Fibroblast of skin of scalp (primary cell): ENCODE results near the gene STEAP4.
"Not testable (repeated sequence)": the region's sequence is repeated elsewhere in the genome, so short reads cannot be mapped to it uniquely, and the experiment has no call there.

Experiments used
- DNase-seq: peaks from one replicate; pipeline ENCODE4 v3.0.0-alpha.2; 2013

The STEAP4 gene

DNA sequence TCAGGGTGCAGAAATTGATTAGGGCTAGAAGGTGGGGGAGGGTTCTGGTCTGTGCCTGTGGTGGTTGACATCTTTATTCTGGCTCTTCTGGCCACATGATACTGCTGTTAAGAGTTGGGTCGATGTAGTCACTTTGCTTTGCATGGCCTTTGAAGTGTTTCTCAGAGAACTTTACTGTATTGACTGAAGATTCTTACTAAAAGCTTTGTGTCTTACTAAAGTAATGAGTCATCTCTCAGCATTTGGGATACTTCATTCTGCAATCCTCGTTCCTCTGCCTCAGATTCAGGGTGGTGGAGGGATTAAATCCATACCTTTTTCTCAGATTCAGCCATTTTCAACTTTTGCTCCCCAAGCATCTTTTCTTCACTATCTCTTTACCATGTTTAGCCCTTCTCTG lies 38.6 kb downstream of the STEAP4 start:
- DNase-seq, result no peak

DNA sequence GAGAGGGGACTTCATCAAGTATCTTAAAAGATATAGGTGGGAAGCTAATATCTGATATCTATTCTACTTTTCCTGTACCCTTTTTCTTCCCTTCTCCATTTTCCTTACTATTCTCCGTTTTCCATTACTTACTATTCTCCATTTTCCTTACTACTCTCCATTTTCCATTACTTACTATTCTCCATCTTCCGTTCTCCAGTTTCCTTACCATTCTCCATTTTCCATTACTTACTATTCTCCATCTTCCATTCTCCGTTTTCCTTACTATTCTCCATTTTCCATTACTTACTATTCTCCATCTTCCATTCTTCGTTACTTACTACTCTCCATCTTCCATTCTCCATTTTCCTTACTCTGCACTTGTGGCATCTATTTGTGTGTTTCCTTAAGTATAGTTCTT lies 39.3 kb downstream of the STEAP4 start:
- DNase-seq, result no peak

DNA sequence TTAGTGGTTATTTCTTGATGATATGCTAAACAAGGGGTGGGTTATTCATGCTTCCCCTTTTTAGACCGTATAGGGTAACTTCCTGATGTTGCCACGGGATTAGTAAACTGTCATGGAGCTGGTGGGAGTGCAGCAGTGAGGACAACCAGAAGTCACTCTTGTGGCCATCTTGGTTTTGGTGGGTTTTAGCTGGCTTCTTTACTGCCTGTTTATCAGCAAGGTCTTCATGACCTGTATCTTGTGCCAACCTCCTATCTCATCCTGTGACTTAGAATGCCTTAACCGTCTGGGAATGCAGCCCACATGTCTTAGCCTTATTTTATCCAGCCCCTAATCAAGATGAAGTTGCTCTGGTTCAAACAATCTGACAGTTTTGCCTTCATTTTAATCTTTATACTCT lies 41.7 kb downstream of the STEAP4 start:
- DNase-seq, result not testable (repeated sequence)

DNA sequence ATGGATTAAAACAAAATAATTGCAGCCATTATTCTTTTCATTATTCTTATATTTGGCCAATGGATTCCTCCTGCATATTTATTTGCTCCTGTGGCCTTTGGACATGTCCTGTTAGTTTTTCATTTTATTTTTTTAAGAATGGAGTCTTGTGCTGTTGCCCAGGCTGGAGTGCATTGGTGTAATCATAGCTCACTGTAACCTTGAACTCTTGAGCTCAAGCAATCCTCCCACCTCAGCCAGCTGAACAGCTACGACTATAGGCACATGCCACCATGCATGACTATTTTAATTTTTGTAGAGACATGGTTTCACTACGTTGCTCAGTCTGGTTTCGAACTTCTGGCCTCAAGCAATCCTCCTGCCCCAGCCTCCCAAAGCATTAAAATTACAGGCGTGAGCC lies 44.1 kb downstream of the STEAP4 start:
- no peak for DNase-seq

DNA sequence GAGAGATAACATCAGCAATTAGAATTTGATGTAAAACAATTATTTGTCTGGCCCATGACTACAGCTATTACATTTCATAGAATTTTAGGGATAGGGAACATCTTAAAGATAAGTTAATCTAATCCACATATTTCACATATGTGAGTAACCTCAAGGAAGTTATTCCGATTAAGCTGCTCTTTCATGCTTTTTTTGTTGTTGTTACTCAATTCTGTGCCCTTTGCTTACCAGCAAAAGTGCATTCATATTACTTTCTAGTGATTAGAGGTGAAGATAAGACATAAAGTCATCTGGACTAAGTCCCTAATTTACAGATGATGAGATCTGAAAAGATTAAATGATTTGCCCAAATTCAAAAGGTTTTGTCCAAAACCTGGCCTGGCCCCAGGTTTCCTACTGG lies 46.0 kb downstream of the STEAP4 start:
- no peak for DNase-seq

DNA sequence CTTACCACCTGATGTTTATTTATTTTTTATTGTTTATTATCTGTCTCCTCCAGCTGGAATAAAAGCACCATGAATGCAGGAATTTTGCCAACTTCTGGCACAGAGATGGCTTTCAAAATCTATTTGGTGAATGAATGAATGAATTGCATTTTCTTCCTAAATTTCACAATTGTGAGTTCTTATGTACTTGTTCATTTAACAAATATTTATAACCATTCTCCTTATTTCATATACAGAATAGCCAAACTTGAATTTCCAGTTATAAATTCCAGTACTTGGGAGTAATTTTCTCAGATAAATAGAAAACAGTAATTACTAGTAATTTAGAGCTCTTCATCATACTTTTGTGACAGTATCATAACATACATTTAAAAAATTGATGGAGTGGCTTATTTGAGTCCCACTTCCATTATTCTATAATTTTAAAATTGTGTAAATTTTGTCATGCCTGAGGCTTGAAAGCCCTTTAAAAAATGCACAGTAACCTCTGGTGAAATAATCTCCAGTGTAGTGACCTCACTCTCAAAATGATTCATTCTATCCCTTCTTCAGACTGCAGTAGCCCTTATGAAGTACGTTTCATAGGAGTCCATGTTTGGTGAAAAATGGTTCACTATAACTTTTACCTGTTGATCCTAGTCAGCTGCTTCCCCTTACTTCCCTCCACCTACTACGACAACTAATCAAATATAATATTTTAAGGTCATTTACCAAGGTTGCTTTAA lies 46.9 kb downstream of the STEAP4 start:
- no peak for DNase-seq

DNA sequence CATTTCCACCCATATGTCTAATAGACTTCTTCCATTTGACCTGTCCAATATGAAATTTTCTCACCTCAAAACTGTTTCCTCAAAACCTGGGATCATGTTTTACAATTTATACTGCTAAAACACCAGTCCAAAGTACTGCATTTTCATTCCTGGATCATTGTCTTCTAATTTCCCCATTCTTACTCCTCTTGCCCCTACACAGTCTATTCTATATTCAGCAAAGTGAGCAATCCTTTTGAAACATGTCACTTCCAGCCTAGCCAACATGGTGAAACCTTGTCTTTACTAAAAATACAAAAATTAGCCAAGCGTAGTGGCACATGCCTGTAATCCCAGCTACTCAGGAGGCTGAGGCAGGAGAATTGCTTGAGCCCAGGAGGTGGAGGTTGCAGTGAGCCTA lies 48.4 kb downstream of the STEAP4 start:
- DNase-seq, result not testable (repeated sequence)

DNA sequence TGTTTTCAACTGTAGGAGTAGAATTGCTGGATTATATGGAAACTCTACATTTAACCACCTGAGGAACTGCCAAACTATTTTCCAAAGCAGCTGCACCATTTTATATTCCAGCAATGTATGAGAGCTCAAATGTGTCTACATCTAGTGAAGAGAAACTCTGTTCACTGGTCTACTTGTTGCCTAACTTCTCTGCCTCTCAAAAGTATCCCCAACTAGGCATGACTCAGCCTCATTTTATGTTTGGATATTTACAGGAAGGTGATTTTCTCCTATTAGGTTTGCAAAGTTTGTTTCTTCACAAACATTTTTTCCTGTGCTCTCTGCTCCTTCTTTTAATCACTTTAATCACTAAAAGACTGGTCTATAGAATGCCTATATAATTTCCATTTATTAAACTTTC lies 49.8 kb downstream of the STEAP4 start:
- no peak for DNase-seq

DNA sequence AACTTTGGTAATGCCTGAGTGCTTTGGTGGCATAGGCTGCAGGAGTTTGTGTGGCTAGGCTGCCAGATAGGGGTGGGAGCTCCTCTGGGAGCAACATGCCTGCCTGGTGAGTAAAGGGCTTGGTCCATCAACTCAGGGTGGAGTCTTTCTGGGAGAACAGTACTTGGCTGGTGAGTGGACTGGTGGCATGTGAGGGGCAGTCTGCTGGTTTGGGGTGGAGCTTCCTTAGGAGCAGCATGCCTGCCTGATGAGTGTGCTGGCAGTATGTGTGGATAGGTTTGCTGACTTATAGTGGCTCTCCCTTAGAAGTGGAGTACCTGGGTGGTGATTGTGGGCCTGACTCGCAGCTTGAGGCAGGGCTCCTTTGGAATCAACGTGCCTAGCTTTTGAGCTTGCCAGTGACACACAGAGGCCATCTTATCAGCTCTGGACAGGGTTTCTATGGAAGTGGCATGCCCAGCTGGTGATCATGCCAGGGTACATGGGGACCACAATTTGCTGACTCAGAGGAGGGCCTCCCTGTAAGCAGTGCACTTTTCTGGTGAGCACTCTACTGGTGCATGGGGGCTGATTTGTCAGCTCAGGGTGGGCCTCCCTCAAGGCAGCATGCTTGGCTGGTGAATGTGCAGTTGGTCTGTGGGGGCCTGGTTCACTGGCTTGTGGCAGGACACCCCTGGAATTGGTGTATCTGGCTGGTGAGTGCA lies 51.8 kb downstream of the STEAP4 start:
- peak; percentile 15 for DNase-seq

DNA sequence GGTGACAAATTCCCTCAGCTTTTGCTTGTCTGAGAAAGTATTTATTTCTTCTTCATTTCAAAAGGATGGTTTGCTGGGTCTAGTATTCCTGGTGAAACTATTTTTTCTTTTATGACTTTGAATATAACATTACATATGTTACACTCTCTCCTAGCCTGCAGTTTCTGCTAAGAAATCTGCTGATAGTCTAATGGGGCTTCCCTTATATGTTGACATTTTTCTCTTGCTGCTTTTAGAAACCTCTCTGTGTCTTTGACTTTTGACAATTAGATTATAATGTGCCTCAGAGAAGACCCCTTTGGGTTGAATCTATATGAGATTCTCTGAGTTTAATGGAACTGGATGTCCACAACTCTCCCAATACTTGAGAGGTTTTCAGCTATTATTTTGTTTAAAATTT lies 53.1 kb downstream of the STEAP4 start:
- DNase-seq, result no peak

DNA sequence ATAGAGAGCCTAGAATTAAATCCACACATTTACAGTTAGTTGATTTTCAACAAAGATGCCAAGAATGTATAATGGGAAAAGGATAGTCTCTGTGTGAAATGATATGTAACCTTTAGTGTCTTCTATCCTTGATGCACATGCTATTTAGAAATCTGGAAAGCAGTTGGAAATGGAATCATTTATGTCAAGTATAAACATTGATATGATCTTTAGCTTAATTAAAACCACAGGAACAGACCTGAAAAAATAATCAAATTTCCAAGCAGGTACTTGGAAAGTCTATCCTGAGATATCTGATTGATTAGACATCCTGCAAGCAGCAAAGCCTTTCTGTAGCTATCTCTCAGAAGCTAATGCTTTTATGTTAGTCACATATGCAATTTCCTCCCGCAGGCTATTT lies 62.4 kb downstream of the STEAP4 start:
- no peak for DNase-seq

DNA sequence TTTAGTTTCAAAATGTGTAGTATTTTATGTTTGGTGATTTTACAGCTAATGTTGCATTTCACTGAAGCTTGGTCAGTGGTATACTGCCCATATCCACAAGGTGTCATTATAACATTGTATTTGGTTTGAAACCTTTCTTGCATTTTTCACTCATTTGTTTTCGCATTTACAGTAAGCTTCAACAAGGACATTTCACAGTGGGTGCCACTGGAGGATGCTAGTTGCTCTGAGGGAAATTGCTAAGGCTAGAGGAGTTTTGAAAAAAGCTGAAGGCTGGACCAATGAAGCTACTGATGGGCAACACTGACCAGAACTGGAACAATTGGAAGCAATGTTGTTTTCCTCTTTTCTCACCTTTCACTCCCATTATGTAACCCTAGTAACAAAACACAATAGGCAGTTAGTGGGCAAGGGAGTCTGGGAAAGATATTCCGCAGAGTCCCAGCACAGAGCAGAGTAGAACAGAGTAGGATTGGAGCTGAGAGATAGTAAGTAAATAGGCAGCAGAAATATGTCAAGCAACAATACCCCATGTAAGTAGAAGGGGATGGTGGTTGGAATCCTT lies 63.3 kb downstream of the STEAP4 start:
- DNase-seq, result peak; percentile 51

DNA sequence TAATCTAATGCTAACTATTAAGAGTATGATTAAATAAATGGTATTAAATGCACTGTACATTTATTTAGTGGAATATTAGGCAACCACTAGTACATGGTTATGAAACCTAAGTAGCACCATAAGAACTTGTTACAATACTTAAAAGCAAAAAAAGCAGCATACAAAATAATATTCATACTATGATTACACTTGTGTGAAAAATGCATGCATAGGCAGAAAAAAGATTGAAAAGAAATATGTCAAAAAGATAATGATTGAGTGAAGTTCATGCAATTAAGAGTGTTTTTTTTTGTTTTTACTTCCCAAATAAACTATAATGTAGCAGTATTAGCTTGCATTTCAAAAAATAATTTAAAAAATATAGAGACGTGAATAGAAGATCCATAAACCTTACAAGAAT lies 66.8 kb downstream of the STEAP4 start:
- no peak for DNase-seq

DNA sequence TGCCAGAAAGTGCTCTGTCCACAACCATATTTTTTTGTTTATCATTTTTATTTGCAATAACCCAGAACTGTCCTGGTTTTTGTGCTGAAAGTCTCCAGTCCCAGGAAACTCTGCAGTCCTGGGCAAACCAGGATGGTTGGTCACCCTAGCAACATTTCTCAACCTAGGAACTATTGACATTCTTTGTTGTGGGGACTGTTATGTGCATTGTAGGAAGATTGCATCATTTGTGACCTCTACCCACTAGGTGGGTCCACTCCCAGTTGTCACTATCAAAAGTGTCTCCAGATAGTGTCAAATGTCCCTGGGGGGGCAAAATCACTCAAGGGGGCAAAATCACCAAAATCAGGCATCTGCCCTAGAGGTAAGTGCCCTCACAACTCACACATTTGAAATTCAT lies 72.9 kb downstream of the STEAP4 start:
- DNase-seq, result no peak

DNA sequence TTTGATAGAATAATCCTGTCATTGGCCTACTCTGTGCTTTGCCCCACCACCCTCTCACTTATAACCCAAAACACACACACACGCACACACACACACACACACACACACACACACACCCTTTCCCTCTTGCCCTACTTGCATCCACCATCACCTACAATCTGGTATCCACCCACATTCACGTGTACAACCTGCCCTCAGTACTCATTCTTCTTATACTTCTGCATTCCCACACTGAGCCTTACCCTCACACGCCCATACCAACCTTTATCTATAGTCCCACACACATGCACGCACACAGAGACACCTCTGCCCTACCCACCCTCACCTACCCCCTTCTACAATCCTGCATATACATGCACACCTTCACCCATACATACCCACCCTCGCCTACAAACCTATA lies 76.0 kb downstream of the STEAP4 start:
- no peak for DNase-seq

DNA sequence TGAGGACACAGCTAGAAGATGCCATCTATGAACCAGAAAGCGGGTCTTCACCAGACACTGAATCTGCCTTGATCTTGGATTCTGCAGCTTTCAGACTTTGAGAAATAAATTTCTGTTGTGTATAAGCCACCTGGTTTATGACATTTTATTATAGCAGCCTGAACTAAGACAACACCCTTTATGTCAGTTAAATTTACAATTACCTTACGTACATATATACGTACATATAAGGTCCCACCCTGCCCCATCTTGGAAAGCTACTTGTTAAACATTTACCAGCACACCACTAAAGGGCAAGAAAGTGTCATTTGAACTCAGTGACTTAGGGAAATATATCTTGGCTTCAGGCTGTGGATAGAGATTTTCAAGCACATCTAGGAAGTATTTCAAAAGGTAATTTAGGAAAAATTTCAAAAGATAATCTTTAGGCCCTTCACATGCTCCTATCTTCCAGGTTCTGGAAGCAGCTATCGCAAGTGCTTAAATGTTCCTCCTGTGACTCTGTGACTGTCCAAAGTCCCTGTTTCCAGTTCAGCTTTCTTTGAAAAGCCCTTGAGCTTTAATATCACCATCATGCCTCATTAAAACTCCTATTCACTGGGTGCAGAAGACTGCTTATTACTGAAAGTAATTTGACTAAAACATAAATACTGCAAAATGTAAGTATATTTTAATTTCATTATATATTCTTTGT lies 77.2 kb downstream of the STEAP4 start:
- DNase-seq, result no peak

DNA sequence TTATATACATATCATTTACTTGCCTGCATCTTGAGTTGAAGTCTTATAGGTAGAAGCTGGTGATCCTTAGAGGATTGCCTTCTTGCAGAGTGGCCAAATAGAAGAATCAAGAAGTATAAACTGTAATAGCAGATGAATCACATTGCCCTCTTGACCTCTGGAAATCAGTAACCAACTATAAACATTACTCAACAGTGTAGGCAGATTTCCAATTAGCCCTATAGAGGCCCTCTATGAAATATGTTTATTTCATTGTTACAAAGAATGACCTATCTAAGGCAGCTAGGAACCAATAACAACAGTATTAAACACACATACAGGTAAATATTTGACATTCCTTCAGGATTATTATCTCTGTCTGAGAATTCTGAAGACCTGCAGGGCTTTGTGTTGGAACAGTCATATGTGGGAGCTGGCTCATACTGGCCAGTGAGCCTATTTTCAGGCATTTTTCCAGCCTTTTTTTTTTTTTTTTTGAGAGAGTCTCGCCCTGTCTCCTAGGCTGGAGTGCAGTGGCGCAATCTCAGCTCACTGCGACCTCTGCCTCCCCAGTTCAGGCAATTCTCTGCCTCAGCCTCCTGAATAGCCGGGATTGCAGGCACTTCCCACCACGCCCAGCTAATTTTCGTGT lies 79.7 kb downstream of the STEAP4 start:
- DNase-seq, result peak; percentile 44

DNA sequence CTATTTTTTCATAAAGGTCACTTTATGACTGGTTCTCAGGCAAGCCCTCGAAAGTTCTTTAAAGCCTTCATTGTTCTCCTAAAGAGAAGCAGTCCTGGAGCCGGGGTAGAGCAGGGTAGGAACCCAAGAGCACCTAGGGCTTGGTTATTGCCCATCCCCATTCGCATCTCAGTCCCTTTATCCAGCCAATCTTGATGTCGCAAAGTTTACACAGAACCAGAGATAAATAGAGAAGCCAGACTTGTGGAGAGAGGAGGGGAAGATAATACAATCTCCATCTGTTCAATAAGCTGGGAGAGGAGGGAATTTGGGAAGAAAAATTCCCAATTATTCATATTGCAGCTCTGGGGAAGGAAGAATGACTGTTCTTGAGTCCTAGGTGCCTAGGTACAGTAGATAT lies 80.5 kb downstream of the STEAP4 start:
- DNase-seq, result no peak

DNA sequence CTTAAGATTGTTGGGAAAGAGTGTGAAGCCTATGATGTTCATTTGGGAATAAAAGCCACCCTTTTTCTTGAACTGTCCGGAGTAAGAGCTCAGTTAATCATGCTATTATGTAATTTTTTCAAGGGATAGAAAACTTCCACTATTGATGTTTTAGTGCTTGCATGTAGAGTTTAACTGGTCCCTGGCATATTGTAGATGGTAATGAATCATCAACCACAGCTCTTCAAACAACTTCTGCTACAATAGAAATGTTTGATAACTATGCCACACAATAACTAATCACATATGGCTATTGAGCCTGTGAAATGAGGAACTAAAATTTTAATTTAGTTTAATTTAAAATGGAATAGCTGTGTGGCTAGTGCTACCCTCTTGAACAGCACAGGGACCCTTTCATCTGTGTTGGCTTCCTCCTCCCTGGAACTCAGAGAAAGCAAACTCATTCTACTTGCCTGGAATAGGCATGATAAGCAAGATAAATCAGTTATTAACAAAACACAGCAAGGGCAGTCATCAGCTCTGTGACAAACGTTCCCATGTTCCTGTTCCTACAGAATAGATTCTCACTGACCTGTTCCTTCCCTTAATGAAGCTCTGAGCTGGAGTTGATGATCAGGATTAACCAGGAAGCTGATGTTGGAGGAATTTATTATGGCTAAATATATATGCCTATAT lies 82.0 kb downstream of the STEAP4 start:
- DNase-seq, result peak; percentile 17

DNA sequence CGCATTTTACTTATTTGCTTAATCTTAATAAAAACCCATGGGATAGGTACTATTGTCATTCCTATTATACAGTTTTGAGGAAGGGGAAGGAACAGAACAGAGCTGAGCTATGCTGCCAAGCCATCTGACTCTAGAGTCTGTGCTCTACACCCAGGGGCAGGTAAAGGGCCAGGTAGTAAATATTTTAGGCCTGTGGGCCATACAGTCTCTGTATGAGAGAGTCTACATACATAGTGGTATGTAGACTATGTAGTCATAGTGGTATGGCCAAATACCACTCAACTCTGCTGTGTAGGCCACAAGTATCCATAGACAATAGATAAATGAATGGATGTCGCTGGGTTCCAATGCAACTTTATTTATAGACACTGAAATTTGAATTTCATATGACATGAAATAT lies 83.4 kb downstream of the STEAP4 start:
- DNase-seq, result no peak
